Fibroblast of lung (primary cell): ENCODE results near the gene HOXB7.

ENCODE experiments used
- CTCF ChIP-seq, 2 donors: IDR thresholded peaks in 1 of 2; conservative IDR thresholded peaks in 1 of 2; 1 replicate in 1 of 2; 2 replicates in 1 of 2; pipeline ENCODE4 v1.5.1; 2011 to 2012; ENCODE audit warnings: low read length in 2 of 2, control low read depth in 1 of 2, inconsistent platforms in 1 of 2, low read depth in 1 of 2, mild to moderate bottlenecking in 1 of 2
- EZH2 ChIP-seq: IDR thresholded peaks from 2 replicates; pipeline ENCODE4 v1.5.1; 2012; ENCODE audit warnings: low read length, control low read depth, mild to moderate bottlenecking; ENCODE audit errors: missing control alignments

GRCh38 chr17:48618256-48618896 is 7.6 kb upstream of the HOXB7 start:
- peak; percentile 78 to 84 for TF ChIP-seq CTCF (conservative IDR thresholded peaks at IDR 0.05 in 1 of 2, IDR thresholded peaks at IDR 0.05 in 1 of 2; ENCODE audit: low read depth in 1 of 2, low read length in 2 of 2)
- TF ChIP-seq EZH2: no peak
